Keratinocyte (primary cell): Measurements from ENCODE around the gene LHX4. TPM values are rescaled to one million over a fixed set of nuclear protein-coding genes. Genes with fewer than 3 reads are reported as not detected.

Experiments used
- DNase-seq: peaks from one replicate; pipeline ENCODE4 v3.0.0-alpha.2; 2011; ENCODE audit warnings: low read depth, missing footprints, low spot score
- FAIRE-seq: peaks from 2 replicates; lab custom pipeline; 2011; peaks lifted over from hg19 to GRCh38; lab: Jason Lieb, UNC
- H2AFZ ChIP-seq: 2 replicates; pipeline ENCODE4 v1.6.0; 2012; ENCODE audit warnings: low read length, control low read depth, inconsistent platforms; ENCODE audit not compliant: control insufficient read depth
- H3K27ac ChIP-seq: 2 replicates; pipeline ENCODE4 v1.5.1; 2011; ENCODE audit warnings: low read length; ENCODE audit not compliant: control insufficient read depth, insufficient read depth
- H3K27me3 ChIP-seq: 3 replicates; pipeline ENCODE4 v1.6.0; 2011; ENCODE audit warnings: low read length; ENCODE audit not compliant: control insufficient read depth, insufficient read depth; ENCODE audit errors: extremely low read depth
- H3K36me3 ChIP-seq, 2 experiments: 2 replicates in 1 of 2; 3 replicates in 1 of 2; pipeline ENCODE4 v1.5.1; 2011; ENCODE audit warnings: low read length in 2 of 2, mild to moderate bottlenecking in 1 of 2; ENCODE audit not compliant: control insufficient read depth in 2 of 2, insufficient read depth in 2 of 2; ENCODE audit errors: extremely low read depth in 1 of 2
- H3K4me1 ChIP-seq: 3 replicates; pipeline ENCODE4 v1.5.1; 2011; ENCODE audit warnings: low read length; ENCODE audit not compliant: control insufficient read depth, insufficient read depth; ENCODE audit errors: extremely low read depth
- H3K4me2 ChIP-seq: 3 replicates; pipeline ENCODE4 v1.6.0; 2011; ENCODE audit warnings: low read depth, low read length; ENCODE audit not compliant: control insufficient read depth, insufficient read depth; ENCODE audit errors: extremely low read depth
- H3K4me3 ChIP-seq, 3 experiments: fragments of 200-600 bp in 1 of 3; sonication (generic) in 1 of 3; 2 replicates in 2 of 3; 3 replicates in 1 of 3; pipeline ENCODE4 v1.5.1; 2011 to 2016; ENCODE audit warnings: low read length in 3 of 3, mild to moderate bottlenecking in 3 of 3, control low read depth in 2 of 3, inconsistent platforms in 1 of 3, low read depth in 1 of 3, mixed read lengths in 1 of 3, mixed run types in 1 of 3, moderate library complexity in 1 of 3; ENCODE audit not compliant: control insufficient read depth in 2 of 3, insufficient read depth in 2 of 3; ENCODE audit errors: extremely low read depth in 1 of 3
- H3K79me2 ChIP-seq: 2 replicates; pipeline ENCODE4 v1.6.0; 2012; ENCODE audit warnings: low read length; ENCODE audit not compliant: control insufficient read depth, insufficient read depth
- H3K9ac ChIP-seq: 3 replicates; pipeline ENCODE4 v1.6.0; 2011; ENCODE audit warnings: low read length; ENCODE audit not compliant: control insufficient read depth, insufficient read depth; ENCODE audit errors: extremely low read depth
- H3K9me1 ChIP-seq: 3 replicates; pipeline ENCODE4 v1.6.0; 2011; ENCODE audit warnings: low read length; ENCODE audit not compliant: control insufficient read depth, insufficient read depth; ENCODE audit errors: extremely low read depth
- H3K9me3 ChIP-seq: 2 replicates; pipeline ENCODE4 v1.5.1; 2012; ENCODE audit warnings: low read depth, low read length; ENCODE audit not compliant: control insufficient read depth
- H4K20me1 ChIP-seq: 3 replicates; pipeline ENCODE4 v1.6.0; 2011; ENCODE audit warnings: low read length; ENCODE audit not compliant: control insufficient read depth, insufficient read depth; ENCODE audit errors: extremely low read depth
- EZH2 ChIP-seq: IDR thresholded peaks from one replicate; pipeline ENCODE4 v1.6.1; 2012; ENCODE audit warnings: inconsistent platforms, mild to moderate bottlenecking, low read length, moderate library complexity
- dilution Hi-C: fragments of 300-500 bp; cut with MboI; formaldehyde crosslinking; loops from one replicate; pipeline ENCODE4 v1.7.0; 2020; ENCODE audit warnings: low sequenced_read_pairs; ENCODE audit not compliant: extremely low pct_ligation_motif_present
- polyA plus RNA-seq, 5 experiments: library from polyadenylated mRNA; depleted of rRNA in 3 of 5; stranded (reverse) in 3 of 5; stranded (forward) in 1 of 5; unstranded in 1 of 5; fragments of >200 nt; gene quantifications; 1 replicate in 1 of 5; 2 replicates in 3 of 5; 3 replicates in 1 of 5; pipeline versions ENCODE4 v1.2.1 to v1.2.3, GENCODE V29; 2011 to 2012; ENCODE audit warnings: missing spikeins in 2 of 5, low read depth in 1 of 5, low replicate concordance in 1 of 5
- TF ChIP-seq, protein P1 (sequence below), 3 experiments: IDR thresholded peaks in 1 of 3; conservative IDR thresholded peaks in 1 of 3; optimal IDR thresholded peaks in 1 of 3; 2 replicates in 2 of 3; 3 replicates in 1 of 3; pipeline versions ENCODE3 to v1.5.1; 2011; ENCODE audit warnings: low read length in 3 of 3, mild to moderate bottlenecking in 3 of 3, moderate library complexity in 2 of 3, control low read depth in 1 of 3, inconsistent platforms in 1 of 3; ENCODE audit not compliant: insufficient read depth in 2 of 3; ENCODE audit errors: extremely low read depth in 1 of 3

LHX4 gene
- polyA plus RNA-seq, 1 donor (not counting 4 experiments of a cell fraction or from before 2014, with no cell fraction given) = not detected

DNA sequence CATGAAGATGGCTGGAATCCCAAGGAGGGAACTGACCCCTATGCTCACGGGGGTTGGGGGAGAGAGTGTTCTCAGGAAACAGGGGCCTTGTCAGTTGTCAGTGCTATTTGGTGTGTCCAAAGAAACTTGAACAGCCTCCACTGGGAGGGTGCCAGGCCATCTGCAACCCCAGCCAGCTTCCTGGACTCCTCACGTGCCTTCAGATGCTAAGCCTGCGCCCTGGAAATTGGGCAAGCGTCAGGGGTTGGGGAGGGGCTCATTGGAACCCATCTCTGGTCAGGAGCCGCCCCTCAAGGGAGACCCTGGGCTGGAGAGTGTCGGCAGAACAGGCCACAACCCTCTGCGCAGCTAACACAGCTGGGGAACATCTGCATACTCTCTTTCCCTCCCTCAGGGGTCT lies 13.1 kb upstream of the LHX4 start:
- Histone ChIP-seq H3K4me2 (no peak overlapping the region), H4K20me1 (no peaks in the 10 kb centered on the region), H3K79me2 (no peaks in the 10 kb centered on the region), H3K36me3 (no peaks in the 10 kb centered on the region), H3K27me3 (no peaks in the 10 kb centered on the region), H3K27ac (no peak overlapping the region), H3K9me1 (no peaks in the 10 kb centered on the region), H2AFZ (no peak overlapping the region), H3K9me3 (no peaks in the 10 kb centered on the region), H3K4me1 (no peaks in the 10 kb centered on the region), H3K9ac (no peak overlapping the region), H3K4me3 (no peak overlapping the region)
- no peak for FAIRE-seq
- TF ChIP-seq EZH2 = no peak
- TF ChIP-seq, protein P1, sequence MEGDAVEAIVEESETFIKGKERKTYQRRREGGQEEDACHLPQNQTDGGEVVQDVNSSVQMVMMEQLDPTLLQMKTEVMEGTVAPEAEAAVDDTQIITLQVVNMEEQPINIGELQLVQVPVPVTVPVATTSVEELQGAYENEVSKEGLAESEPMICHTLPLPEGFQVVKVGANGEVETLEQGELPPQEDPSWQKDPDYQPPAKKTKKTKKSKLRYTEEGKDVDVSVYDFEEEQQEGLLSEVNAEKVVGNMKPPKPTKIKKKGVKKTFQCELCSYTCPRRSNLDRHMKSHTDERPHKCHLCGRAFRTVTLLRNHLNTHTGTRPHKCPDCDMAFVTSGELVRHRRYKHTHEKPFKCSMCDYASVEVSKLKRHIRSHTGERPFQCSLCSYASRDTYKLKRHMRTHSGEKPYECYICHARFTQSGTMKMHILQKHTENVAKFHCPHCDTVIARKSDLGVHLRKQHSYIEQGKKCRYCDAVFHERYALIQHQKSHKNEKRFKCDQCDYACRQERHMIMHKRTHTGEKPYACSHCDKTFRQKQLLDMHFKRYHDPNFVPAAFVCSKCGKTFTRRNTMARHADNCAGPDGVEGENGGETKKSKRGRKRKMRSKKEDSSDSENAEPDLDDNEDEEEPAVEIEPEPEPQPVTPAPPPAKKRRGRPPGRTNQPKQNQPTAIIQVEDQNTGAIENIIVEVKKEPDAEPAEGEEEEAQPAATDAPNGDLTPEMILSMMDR (optimal IDR thresholded peaks at IDR 0.05 in 1 of 3, IDR thresholded peaks at IDR 0.05 in 1 of 3, conservative IDR thresholded peaks at IDR 0.05 in 1 of 3; ENCODE audit: extremely low read depth in 1 of 3, insufficient read depth in 2 of 3, low read length in 3 of 3) = no peak
- dilution Hi-C loops = no loop called here
- no peak for DNase-seq

DNA sequence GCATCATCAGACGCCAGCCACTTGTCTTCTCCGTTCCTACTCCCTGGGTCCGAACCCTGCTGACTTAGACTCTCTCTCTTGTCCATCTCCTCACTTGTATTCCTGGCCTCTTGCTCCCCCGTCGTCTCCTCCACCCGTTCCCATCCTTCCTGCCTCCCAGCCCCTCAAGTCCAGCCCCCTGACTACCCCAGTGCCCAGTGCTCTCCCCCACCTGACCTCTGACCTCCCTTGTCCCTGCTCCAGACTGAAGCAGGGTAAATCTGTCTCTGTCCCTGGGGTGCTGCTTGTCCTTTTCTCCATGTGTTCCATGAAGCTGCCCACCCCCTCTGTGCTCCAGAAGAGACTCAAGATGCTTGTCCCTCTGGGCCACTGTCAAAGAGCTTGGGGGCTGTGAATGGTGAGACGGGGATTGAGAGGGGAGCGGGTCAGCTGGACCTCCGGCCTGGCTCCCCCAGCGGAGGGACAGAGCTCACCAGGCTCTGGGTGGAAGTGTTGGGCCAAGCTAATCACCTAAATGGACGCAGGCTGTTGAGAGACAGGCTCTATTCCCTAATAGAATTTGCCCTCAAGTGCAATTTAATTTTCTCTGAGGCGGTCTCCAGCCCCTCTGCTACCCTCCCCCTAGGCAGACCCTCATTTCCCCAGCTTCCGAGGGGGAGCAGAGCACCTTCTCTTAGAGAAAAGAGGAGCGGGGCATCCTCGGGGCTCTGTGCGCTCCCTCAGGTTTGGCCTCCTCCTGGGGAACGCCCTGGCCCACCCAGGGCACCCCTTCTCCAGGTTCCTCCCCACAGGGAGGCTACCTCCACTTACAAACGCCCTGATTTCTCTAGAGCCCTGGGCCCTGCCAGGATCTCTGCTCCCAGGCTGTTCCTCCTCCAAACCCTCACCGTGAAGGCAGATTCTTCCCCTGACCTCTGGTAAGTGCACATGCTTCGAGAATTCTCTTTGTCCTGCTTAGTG lies 11.0 kb upstream of the LHX4 start:
- H3K27ac ChIP-seq = no peak overlapping the region
- H3K4me2 ChIP-seq = no peak overlapping the region
- H3K9me3 ChIP-seq = no peaks in the 10 kb centered on the region
- TF ChIP-seq EZH2 = no peak
- TF ChIP-seq, protein P1 (optimal IDR thresholded peaks at IDR 0.05 in 1 of 3, IDR thresholded peaks at IDR 0.05 in 1 of 3, conservative IDR thresholded peaks at IDR 0.05 in 1 of 3; ENCODE audit: extremely low read depth in 1 of 3, insufficient read depth in 2 of 3, low read length in 3 of 3) = no peak
- H3K79me2 ChIP-seq = no peaks in the 10 kb centered on the region
- H3K36me3 ChIP-seq = no peaks in the 10 kb centered on the region
- no peak overlapping the region for H2AFZ ChIP-seq
- no peak for DNase-seq
- H3K9ac ChIP-seq = no peak overlapping the region
- H4K20me1 ChIP-seq = no peaks in the 10 kb centered on the region
- H3K9me1 ChIP-seq = no peaks in the 10 kb centered on the region
- no peak for FAIRE-seq
- no peaks in the 10 kb centered on the region for H3K4me1 ChIP-seq
- H3K27me3 ChIP-seq = peaks cover 11% of the 10 kb centered on the region
- dilution Hi-C loops = no loop called here
- H3K4me3 ChIP-seq = no peak overlapping the region
